SU-DHL-6 (cell line): Measurements from ENCODE around the gene THAP7.

ENCODE experiments used
- H2AFZ ChIP-seq: fragments of 200-600 bp; sonication (generic); 2 replicates; pipeline ENCODE4 v1.6.1; 2014; ENCODE audit warnings: low read depth, mild to moderate bottlenecking, moderate library complexity, mixed read lengths, antibody characterized with exemption, low read length; ENCODE audit not compliant: severe bottlenecking
- H3F3A ChIP-seq: fragments of 200-600 bp; shearing (Covaris generic); 2 replicates; pipeline ENCODE4 v1.6.0; 2016; ENCODE audit warnings: antibody characterized with exemption, mild to moderate bottlenecking; ENCODE audit not compliant: insufficient read depth
- H3K27ac ChIP-seq: fragments of 200-600 bp; sonication (generic); 2 replicates; pipeline ENCODE4 v1.5.1; 2016; ENCODE audit warnings: low read depth, mild to moderate bottlenecking, low read length, moderate library complexity, mixed read lengths
- H3K27me3 ChIP-seq: fragments of 200-600 bp; sonication (generic), shearing (Covaris generic); 2 replicates; pipeline ENCODE4 v1.6.0; 2014; ENCODE audit warnings: mild to moderate bottlenecking, low read length
- H3K36me3 ChIP-seq: fragments of 200-600 bp; sonication (generic); 2 replicates; pipeline ENCODE4 v1.6.1; 2014; ENCODE audit warnings: mild to moderate bottlenecking, low read length, mixed read lengths
- H3K4me2 ChIP-seq: fragments of 300-600, 200-600 bp; shearing (Covaris generic), sonication (generic); 2 replicates; pipeline ENCODE4 v1.6.0; 2014; ENCODE audit warnings: low read length, low read depth, mild to moderate bottlenecking; ENCODE audit not compliant: poor library complexity, severe bottlenecking
- H3K4me3 ChIP-seq: fragments of 200-600 bp; sonication (generic); 2 replicates; pipeline ENCODE4 v1.5.1; 2014; ENCODE audit warnings: antibody characterized with exemption, low read length, mild to moderate bottlenecking, mixed read lengths; ENCODE audit not compliant: insufficient read depth, poor library complexity, severe bottlenecking
- H3K79me2 ChIP-seq: fragments of 200-600 bp; sonication (generic); 2 replicates; pipeline ENCODE4 v1.6.1; 2014; ENCODE audit warnings: mild to moderate bottlenecking, low read length, moderate library complexity; ENCODE audit not compliant: insufficient read depth
- H3K9ac ChIP-seq: fragments of 200-600 bp; sonication (generic); 2 replicates; pipeline ENCODE4 v1.7.0; 2014; ENCODE audit warnings: mild to moderate bottlenecking, low read length
- H3K9me2 ChIP-seq: fragments of 200-600 bp; sonication (generic); replicated peaks from 2 replicates; pipeline ENCODE4 v1.6.1; 2014; ENCODE audit warnings: low read length; ENCODE audit not compliant: insufficient read depth
- H3K9me3 ChIP-seq: fragments of 200-600 bp; sonication (generic); 2 replicates; pipeline ENCODE4 v1.6.1; 2014; ENCODE audit warnings: low read length, mixed read lengths; ENCODE audit not compliant: insufficient read depth
- H4K20me1 ChIP-seq: fragments of 200-600 bp; sonication (generic); 2 replicates; pipeline ENCODE4 v1.6.1; 2014; ENCODE audit warnings: low read depth, mild to moderate bottlenecking, antibody characterized with exemption, low read length, moderate library complexity, mixed read lengths
- EZH2phosphoT487 ChIP-seq: fragments of 200-600 bp; sonication (generic), shearing (Covaris generic); conservative IDR thresholded peaks from 2 replicates; pipeline ENCODE4 v1.6.1; 2018; ENCODE audit warnings: mild to moderate bottlenecking, antibody characterized with exemption, low read length, moderate library complexity, mixed read lengths
- TF ChIP-seq, protein P1 (sequence below): fragments of 200-600 bp; sonication (generic); IDR thresholded peaks from one replicate; pipeline ENCODE4 v1.5.1; 2017; ENCODE audit warnings: antibody characterized with exemption, mild to moderate bottlenecking, low read length, moderate library complexity; ENCODE audit not compliant: insufficient read depth, poor library complexity, severe bottlenecking

The THAP7 gene

DNA sequence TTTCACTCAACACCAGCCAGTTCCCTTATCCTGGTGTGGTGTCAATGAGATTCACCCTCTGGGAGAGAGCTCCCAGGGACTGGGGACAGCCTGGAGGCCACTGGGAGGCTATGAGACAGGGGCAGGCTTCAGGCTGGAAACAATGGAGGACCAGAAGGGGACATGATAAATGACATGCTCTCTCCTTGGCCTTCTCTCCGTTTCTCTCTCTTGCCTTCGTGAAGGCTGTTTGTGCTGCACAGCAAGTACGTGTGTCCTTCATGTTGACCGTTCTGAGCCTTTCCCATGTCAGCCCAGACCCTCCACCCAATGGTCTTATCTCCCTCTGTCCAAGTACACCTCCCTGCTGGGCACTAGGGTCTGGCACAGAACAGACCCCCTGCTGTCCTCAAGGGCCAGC lies 21.4 kb downstream of the THAP7 start:
- Histone ChIP-seq H3K9ac (no peak overlapping the region), H3K9me2 (no peaks in the 10 kb centered on the region), H3K9me3 (no peaks in the 10 kb centered on the region), H3K27me3 (no peaks in the 10 kb centered on the region), H3K4me2 (no peak overlapping the region), H2AFZ (no peak overlapping the region), H4K20me1 (no peaks in the 10 kb centered on the region), H3K4me3 (no peak overlapping the region), H3F3A (no peaks in the 10 kb centered on the region), H3K27ac (no peak overlapping the region), H3K79me2 (no peaks in the 10 kb centered on the region), H3K36me3 (no peaks in the 10 kb centered on the region)
- no peak for TF ChIP-seq EZH2phosphoT487
- TF ChIP-seq, protein P1, sequence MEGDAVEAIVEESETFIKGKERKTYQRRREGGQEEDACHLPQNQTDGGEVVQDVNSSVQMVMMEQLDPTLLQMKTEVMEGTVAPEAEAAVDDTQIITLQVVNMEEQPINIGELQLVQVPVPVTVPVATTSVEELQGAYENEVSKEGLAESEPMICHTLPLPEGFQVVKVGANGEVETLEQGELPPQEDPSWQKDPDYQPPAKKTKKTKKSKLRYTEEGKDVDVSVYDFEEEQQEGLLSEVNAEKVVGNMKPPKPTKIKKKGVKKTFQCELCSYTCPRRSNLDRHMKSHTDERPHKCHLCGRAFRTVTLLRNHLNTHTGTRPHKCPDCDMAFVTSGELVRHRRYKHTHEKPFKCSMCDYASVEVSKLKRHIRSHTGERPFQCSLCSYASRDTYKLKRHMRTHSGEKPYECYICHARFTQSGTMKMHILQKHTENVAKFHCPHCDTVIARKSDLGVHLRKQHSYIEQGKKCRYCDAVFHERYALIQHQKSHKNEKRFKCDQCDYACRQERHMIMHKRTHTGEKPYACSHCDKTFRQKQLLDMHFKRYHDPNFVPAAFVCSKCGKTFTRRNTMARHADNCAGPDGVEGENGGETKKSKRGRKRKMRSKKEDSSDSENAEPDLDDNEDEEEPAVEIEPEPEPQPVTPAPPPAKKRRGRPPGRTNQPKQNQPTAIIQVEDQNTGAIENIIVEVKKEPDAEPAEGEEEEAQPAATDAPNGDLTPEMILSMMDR = no peak

DNA sequence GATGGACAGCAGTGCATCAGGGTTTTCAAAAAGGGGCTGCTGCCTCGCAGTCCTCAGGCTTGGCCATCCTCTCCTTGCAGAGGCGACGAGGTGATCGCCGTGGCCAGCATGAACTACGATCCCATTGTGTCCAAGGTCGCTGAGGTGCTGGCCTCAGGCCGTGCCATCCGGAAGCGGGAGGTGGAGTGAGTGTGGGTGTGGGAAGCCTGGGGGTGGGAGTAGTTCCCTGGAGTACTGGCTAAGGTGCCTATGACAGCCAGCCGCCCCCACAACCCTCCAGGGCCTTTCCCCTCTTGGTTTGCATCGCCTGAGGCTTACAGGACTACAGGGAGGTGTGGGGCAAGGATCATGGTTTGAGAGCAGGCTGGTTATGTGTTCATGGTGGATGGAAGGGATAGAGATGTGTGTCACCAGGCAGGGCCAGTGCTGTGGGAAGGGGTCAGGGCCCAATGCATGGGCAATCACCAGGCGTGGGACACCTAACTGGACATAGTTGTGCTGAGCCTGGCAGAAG lies 21.9 kb downstream of the THAP7 start:
- Histone ChIP-seq H2AFZ (no peak overlapping the region), H3F3A (no peaks in the 10 kb centered on the region), H3K27ac (no peak overlapping the region), H3K9ac (no peak overlapping the region), H3K36me3 (no peaks in the 10 kb centered on the region), H3K9me2 (no peaks in the 10 kb centered on the region), H3K4me2 (no peak overlapping the region), H3K79me2 (no peaks in the 10 kb centered on the region), H3K4me3 (no peak overlapping the region), H3K9me3 (no peaks in the 10 kb centered on the region), H4K20me1 (no peaks in the 10 kb centered on the region), H3K27me3 (no peaks in the 10 kb centered on the region)
- TF ChIP-seq, protein P1 = no peak
- no peak for TF ChIP-seq EZH2phosphoT487

DNA sequence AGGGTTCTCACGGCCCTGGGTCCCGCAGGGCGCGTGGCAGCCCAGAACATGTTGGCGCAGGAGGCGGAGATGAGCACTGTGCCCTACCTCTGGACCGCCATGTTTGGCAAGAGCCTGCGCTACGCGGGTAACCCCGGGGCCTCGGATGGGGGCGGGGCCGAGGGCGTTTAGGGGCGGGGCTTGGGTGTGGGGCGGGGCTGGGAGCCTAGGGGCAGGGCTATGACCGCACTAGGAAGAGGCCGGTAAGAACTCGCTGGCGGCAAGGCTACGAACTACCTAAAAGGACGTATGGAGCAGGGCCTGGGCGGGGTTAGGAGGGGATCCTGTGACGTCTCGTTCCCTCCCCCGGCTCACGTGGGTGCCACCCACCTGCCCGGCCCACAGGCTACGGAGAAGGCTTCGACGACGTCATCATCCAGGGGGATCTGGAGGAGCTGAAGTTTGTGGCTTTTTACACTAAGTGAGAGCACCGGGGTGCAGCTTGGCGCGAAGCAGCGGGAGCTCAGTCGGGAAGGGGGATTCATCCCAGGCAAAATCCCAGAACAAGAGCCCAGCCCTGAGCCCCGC lies 22.6 kb downstream of the THAP7 start:
- no peaks in the 10 kb centered on the region for H3K27me3 ChIP-seq
- no peak overlapping the region for H3K4me3 ChIP-seq
- no peak overlapping the region for H2AFZ ChIP-seq
- no peak overlapping the region for H3K27ac ChIP-seq
- H3K79me2 ChIP-seq = no peaks in the 10 kb centered on the region
- no peak overlapping the region for H3K9ac ChIP-seq
- no peaks in the 10 kb centered on the region for H3K36me3 ChIP-seq
- no peaks in the 10 kb centered on the region for H3F3A ChIP-seq
- H3K9me3 ChIP-seq = no peaks in the 10 kb centered on the region
- no peaks in the 10 kb centered on the region for H4K20me1 ChIP-seq
- no peaks in the 10 kb centered on the region for H3K9me2 ChIP-seq
- TF ChIP-seq, protein P1 = no peak
- no peak for TF ChIP-seq EZH2phosphoT487
- no peak overlapping the region for H3K4me2 ChIP-seq
